B cell (primary cell): ENCODE measurements around the gene HOMER3. TPM values are rescaled to one million over a fixed set of nuclear protein-coding genes. Genes with fewer than 3 reads are reported as not detected.

Experiments used
- ATAC-seq: fragments of 200-7000 bp; cut with Tn5 transposase; one replicate; pipeline ENCODE4 v1.10.0; 2021; ENCODE audit warnings: low read depth, mild to moderate bottlenecking, moderate number of reproducible peaks, moderate library complexity
- CTCF ChIA-PET: fragments of 350-600 bp; sonication (Branson Sonifier 250); formaldehyde crosslinking; loops from one replicate; lab custom pipeline; 2021; ENCODE audit warnings: antibody characterized with exemption, inconsistent platforms; lab: Charles Lee
- POLR2A ChIA-PET: fragments of 350-600 bp; sonication (Branson Sonifier 250); formaldehyde crosslinking; loops from one replicate; lab custom pipeline; 2021; ENCODE audit warnings: antibody characterized with exemption; lab: Charles Lee
- DNase-seq: peaks from one replicate; pipeline ENCODE4 v3.0.0; 2013
- H2AFZ ChIP-seq: 2 replicates; pipeline ENCODE4 v1.6.1; 2012; ENCODE audit warnings: mild to moderate bottlenecking, low read depth, low read length; ENCODE audit not compliant: insufficient read depth, poor library complexity, severe bottlenecking
- H3K27ac ChIP-seq, 2 donors: 1 replicate in 1 of 2; 2 replicates in 1 of 2; pipeline ENCODE4 v1.5.1; 2012 to 2013; ENCODE audit warnings: low read length in 2 of 2, mild to moderate bottlenecking in 2 of 2, moderate library complexity in 1 of 2
- H3K27me3 ChIP-seq, 4 experiments: fragments of 200-600 bp in 1 of 4; sonication (generic) in 1 of 4; replicated peaks in 1 of 4; 1 replicate in 2 of 4; 2 replicates in 2 of 4; pipeline versions ENCODE4 v1.6.1 to v1.7.0; 2013 to 2016; ENCODE audit warnings: low read length in 3 of 4, mild to moderate bottlenecking in 2 of 4, mixed read lengths in 1 of 4, moderate library complexity in 1 of 4; ENCODE audit not compliant: insufficient read depth in 4 of 4, control insufficient read depth in 3 of 4; ENCODE audit errors: control extremely low read depth in 1 of 4
- H3K36me3 ChIP-seq, 2 experiments: replicated peaks in 1 of 2; 1 replicate in 1 of 2; 2 replicates in 1 of 2; pipeline versions ENCODE4 v1.6.1 to v1.7.1; 2013; ENCODE audit warnings: low read length in 1 of 2; ENCODE audit not compliant: insufficient read depth in 2 of 2, control insufficient read depth in 1 of 2; ENCODE audit errors: control extremely low read depth in 1 of 2, extremely low read depth in 1 of 2
- H3K4me1 ChIP-seq, 2 donors: fragments of 200-600 bp in 1 of 2; sonication (generic) in 1 of 2; 1 replicate in 1 of 2; 2 replicates in 1 of 2; pipeline versions ENCODE4 v1.5.1 to v1.6.1; 2013 to 2017; ENCODE audit warnings: low read length in 2 of 2; ENCODE audit not compliant: control insufficient read depth in 2 of 2, insufficient read depth in 2 of 2
- H3K4me2 ChIP-seq: replicated peaks from 2 replicates; pipeline ENCODE3; 2012; ENCODE audit warnings: mild to moderate bottlenecking, low read depth, low read length; ENCODE audit not compliant: poor library complexity, severe bottlenecking
- H3K4me3 ChIP-seq, 5 experiments: fragments of 200-600 bp in 1 of 5; sonication (generic) in 1 of 5; 1 replicate in 3 of 5; 2 replicates in 2 of 5; pipeline versions ENCODE4 v1.5.1 to v1.7.0; 2011 to 2016; ENCODE audit warnings: low read length in 4 of 5, mild to moderate bottlenecking in 4 of 5, low read depth in 2 of 5, control low read depth in 1 of 5, moderate library complexity in 1 of 5; ENCODE audit not compliant: insufficient read depth in 1 of 5; ENCODE audit errors: control extremely low read depth in 1 of 5, extremely low read depth in 1 of 5
- H3K79me2 ChIP-seq: fragments of 200-600 bp; sonication (generic); one replicate; pipeline ENCODE4 v1.6.0; 2016; ENCODE audit warnings: low read length; ENCODE audit not compliant: control insufficient read depth, insufficient read depth
- H3K9ac ChIP-seq: fragments of 200-600 bp; sonication (generic); 2 replicates; pipeline ENCODE4 v1.6.1; 2017; ENCODE audit warnings: mild to moderate bottlenecking, low read length, moderate library complexity
- H3K9me3 ChIP-seq, 3 donors: one replicate each; pipeline versions ENCODE4 v1.6.1 to v1.7.1; 2013; ENCODE audit warnings: low read length in 2 of 3; ENCODE audit not compliant: control insufficient read depth in 2 of 3, insufficient read depth in 1 of 3; ENCODE audit errors: control extremely low read depth in 1 of 3
- H4K20me1 ChIP-seq: 2 replicates; pipeline ENCODE4 v1.6.0; 2012; ENCODE audit warnings: mild to moderate bottlenecking, low read length; ENCODE audit not compliant: insufficient read depth, control insufficient read depth, poor library complexity, severe bottlenecking
- H3K27ac Mint-ChIP-seq: one replicate; pipeline ENCODE4 v1.8.0; 2021; ENCODE audit warnings: mixed read lengths
- H3K27me3 Mint-ChIP-seq: one replicate; pipeline ENCODE4 v1.8.0; 2021; ENCODE audit warnings: mixed read lengths
- H3K4me1 Mint-ChIP-seq: one replicate; pipeline ENCODE4 v1.8.0; 2021; ENCODE audit warnings: mixed read lengths
- H3K4me3 Mint-ChIP-seq: one replicate; pipeline ENCODE4 v1.8.0; 2021; ENCODE audit warnings: mixed read lengths
- H3K9me3 Mint-ChIP-seq: one replicate; pipeline ENCODE4 v1.8.0; 2022; ENCODE audit warnings: mixed read lengths; ENCODE audit not compliant: insufficient read depth
- EZH2 ChIP-seq: IDR thresholded peaks from 2 replicates; pipeline ENCODE4 v1.6.1; 2012; ENCODE audit warnings: borderline replicate concordance, low read depth, mild to moderate bottlenecking, moderate library complexity, low read length; ENCODE audit not compliant: insufficient read depth, poor library complexity, severe bottlenecking
- WGBS: methylation state at CpG from one replicate; pipeline ENCODE4 v1.1.5; 2013; ENCODE audit warnings: missing lambda C conversion rate; ENCODE audit not compliant: insufficient coverage; 5-methylcytosine and 5-hydroxymethylcytosine counted together
- intact Hi-C: fragments of 100-400 bp; cut with micrococcal nuclease; formaldehyde crosslinking; loops from one replicate; pipeline ENCODE4 v1.10.0; 2022
- polyA plus RNA-seq: library from polyadenylated mRNA; depleted of rRNA; stranded (reverse); fragments of >200 nt; gene quantifications from 2 replicates; pipeline ENCODE4 v1.2.3, GENCODE V29; 2012
- total RNA-seq, 2 donors: library from RNA; stranded (reverse); fragments of 120-200 nt in 1 of 2; gene quantifications; 1 replicate in 1 of 2; 2 replicates in 1 of 2; pipeline versions ENCODE4 v1.2.3 to v1.2.4, GENCODE V29; 2013 to 2022
- TF ChIP-seq, protein P1 (sequence below): fragments of 200-600 bp; IDR thresholded peaks from one replicate; pipeline ENCODE4 v1.8.0; 2022; ENCODE audit warnings: antibody characterized with exemption, mild to moderate bottlenecking

Gene HOMER3
- total and polyA plus RNA-seq, 2 donors (not counting 1 experiment from before 2014, with no cell fraction given) = 5.9 to 26.4 TPM

DNA sequence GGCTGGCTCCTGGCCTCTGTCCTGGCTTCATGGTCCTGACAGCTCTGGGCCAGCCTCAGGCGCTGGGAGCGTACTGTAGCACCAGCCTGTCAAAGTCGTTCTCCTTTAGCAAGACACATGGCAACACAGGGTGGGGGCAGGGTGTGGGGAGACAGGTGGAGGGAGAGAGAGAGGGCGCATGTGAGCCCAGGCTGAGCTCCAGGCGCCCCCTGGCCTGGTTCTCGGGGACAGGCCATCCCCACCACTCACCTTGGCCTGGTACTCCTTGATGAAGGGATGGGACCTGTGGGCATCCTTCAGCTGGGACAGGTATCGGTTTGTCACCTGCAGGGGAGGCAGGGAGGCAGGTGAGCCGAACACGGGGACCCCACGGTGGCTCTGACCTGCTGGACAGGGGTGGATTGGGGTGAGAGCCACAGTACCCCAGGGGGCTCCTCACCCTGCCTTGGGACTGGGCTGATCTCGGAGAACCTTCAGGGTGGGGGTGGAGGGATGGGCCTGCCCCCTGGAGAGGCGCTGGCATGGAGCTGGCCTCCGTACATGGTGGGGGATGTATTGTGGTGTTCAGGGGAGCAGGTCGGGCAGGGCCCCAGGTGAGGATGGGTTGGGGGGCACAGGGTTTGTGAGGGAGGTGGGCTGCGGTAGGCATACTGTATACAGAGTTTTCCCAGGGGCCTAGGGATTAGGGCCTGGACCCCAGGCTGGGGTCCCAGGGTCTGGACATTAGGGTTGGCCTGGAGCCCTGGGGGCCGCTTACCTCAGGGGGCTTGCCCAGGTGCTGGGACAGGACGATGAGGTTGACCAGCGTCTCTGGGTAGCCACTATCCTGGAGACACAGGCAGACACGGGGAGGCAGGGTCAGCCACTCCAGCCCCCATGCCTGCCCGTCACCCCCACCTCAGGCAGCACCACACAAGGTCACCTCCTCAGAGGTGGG is 41.1 kb downstream of the HOMER3 start:
- Histone ChIP-seq H4K20me1 (peaks cover 26% of the 10 kb centered on the region), H3K27me3 (peaks cover 0 to 11% (median 4%) of the 10 kb centered on the region in 4 experiments), H3K9ac (no peak overlapping the region), H3K4me1 (peaks cover 9 to 12% of the 10 kb centered on the region in 2 donors), H2AFZ (no peak overlapping the region), H3K9me3 (peaks cover 0 to 2% (median 0%) of the 10 kb centered on the region in 3 donors), H3K4me3 (no peak overlapping the region), H3K79me2 (peaks cover 4% of the 10 kb centered on the region), H3K4me2 (no peak overlapping the region), H3K27ac (no peak overlapping the region), H3K36me3 (peaks cover 1 to 46% of the 10 kb centered on the region in 2 experiments)
- ChIA-PET POLR2A (no interaction called here), CTCF (no interaction called here)
- ATAC-seq = no peak
- 95% methylated on average over 19 of the region's 20 CpGs for WGBS
- intact Hi-C loops = no loop called here
- Mint-ChIP-seq H3K27me3 (peaks cover 16% of the 10 kb centered on the region), H3K27ac (no peak overlapping the region), H3K9me3 (no peaks in the 10 kb centered on the region), H3K4me3 (no peak overlapping the region), H3K4me1 (peaks cover 11% of the 10 kb centered on the region)
- TF ChIP-seq EZH2 = no peak
- TF ChIP-seq, protein P1, sequence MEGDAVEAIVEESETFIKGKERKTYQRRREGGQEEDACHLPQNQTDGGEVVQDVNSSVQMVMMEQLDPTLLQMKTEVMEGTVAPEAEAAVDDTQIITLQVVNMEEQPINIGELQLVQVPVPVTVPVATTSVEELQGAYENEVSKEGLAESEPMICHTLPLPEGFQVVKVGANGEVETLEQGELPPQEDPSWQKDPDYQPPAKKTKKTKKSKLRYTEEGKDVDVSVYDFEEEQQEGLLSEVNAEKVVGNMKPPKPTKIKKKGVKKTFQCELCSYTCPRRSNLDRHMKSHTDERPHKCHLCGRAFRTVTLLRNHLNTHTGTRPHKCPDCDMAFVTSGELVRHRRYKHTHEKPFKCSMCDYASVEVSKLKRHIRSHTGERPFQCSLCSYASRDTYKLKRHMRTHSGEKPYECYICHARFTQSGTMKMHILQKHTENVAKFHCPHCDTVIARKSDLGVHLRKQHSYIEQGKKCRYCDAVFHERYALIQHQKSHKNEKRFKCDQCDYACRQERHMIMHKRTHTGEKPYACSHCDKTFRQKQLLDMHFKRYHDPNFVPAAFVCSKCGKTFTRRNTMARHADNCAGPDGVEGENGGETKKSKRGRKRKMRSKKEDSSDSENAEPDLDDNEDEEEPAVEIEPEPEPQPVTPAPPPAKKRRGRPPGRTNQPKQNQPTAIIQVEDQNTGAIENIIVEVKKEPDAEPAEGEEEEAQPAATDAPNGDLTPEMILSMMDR = no peak
- DNase-seq = no peak
